IMR-90 (cell line): ENCODE measurements around the gene SPEM1. TPM values are rescaled to one million over a fixed set of nuclear protein-coding genes. Genes with fewer than 3 reads are reported as not detected.

Source experiments
- ATAC-seq: fragments of 200-7000 bp; cut with Tn5 transposase; 2 replicates; pipeline ENCODE4 v1.9.1; 2020; ENCODE audit warnings: low read depth, mild to moderate bottlenecking, moderate library complexity
- BruUV-seq: library from RNA; stranded (reverse); fragments of 400-500 nt; replicated peaks from 2 replicates; lab custom pipeline; 2021; lab: Mats Ljungman, UMichigan
- CTCF ChIA-PET: fragments of 300-600 bp; formaldehyde crosslinking; extraction: SDS; loops from one replicate; lab custom pipeline; 2021; ENCODE audit warnings: antibody characterized with exemption; lab: Yijun Ruan, JAX
- POLR2A ChIA-PET: fragments of 300-600 bp; sonication (Branson Sonifier 250); formaldehyde crosslinking; loops from one replicate; lab custom pipeline; 2022; ENCODE audit warnings: antibody characterized with exemption; ENCODE audit not compliant: unreplicated experiment; lab: Charles Lee
- DNase-seq: peaks from one replicate; pipeline ENCODE4 v3.0.0; 2013
- H2AFZ ChIP-seq: replicated peaks from 2 replicates; pipeline ENCODE3; 2013; ENCODE audit warnings: low read length, mild to moderate bottlenecking; ENCODE audit not compliant: poor library complexity
- H2AK5ac ChIP-seq: 2 replicates; pipeline ENCODE4 v1.6.1; 2013; ENCODE audit warnings: low read depth, low read length, inconsistent platforms
- H2AK9ac ChIP-seq: replicated peaks from 2 replicates; pipeline ENCODE3; 2013; ENCODE audit warnings: mild to moderate bottlenecking, low read depth, low read length, moderate library complexity; ENCODE audit not compliant: poor library complexity
- H2BK120ac ChIP-seq: 2 replicates; pipeline ENCODE4 v1.6.1; 2013; ENCODE audit warnings: low read depth, low read length, inconsistent platforms
- H2BK15ac ChIP-seq: 3 replicates; pipeline ENCODE4 v1.6.1; 2013; ENCODE audit warnings: low read depth, low read length, inconsistent platforms
- H2BK20ac ChIP-seq: 2 replicates; pipeline ENCODE4 v1.6.1; 2013; ENCODE audit warnings: low read depth, mild to moderate bottlenecking, inconsistent platforms, low read length, moderate library complexity
- H2BK5ac ChIP-seq: 2 replicates; pipeline ENCODE4 v1.6.1; 2013; ENCODE audit warnings: mild to moderate bottlenecking, low read depth, low read length, inconsistent platforms; ENCODE audit not compliant: poor library complexity, severe bottlenecking
- H3K14ac ChIP-seq: replicated peaks from 2 replicates; pipeline ENCODE4 v1.6.1; 2013; ENCODE audit warnings: low read depth, low read length, inconsistent platforms
- H3K18ac ChIP-seq: 2 replicates; pipeline ENCODE4 v1.6.1; 2013; ENCODE audit warnings: low read depth, low read length, control low read depth
- H3K23ac ChIP-seq: 2 replicates; pipeline ENCODE4 v1.6.1; 2013; ENCODE audit warnings: low read depth, low read length, inconsistent platforms
- H3K27ac ChIP-seq: 2 replicates; pipeline ENCODE4 v1.5.1; 2013; ENCODE audit warnings: mild to moderate bottlenecking, control low read depth, low read length; ENCODE audit not compliant: insufficient read depth
- H3K27me3 ChIP-seq: 2 replicates; pipeline ENCODE4 v1.6.1; 2013; ENCODE audit warnings: low read length; ENCODE audit not compliant: control insufficient read depth, insufficient read depth
- H3K36me3 ChIP-seq: 2 replicates; pipeline ENCODE4 v1.6.1; 2013; ENCODE audit warnings: low read length, mixed read lengths; ENCODE audit not compliant: control insufficient read depth, insufficient read depth
- H3K4ac ChIP-seq: 2 replicates; pipeline ENCODE4 v1.6.1; 2013; ENCODE audit warnings: low read depth, low read length, inconsistent platforms
- H3K4me1 ChIP-seq: 2 replicates; pipeline ENCODE4 v1.6.1; 2013; ENCODE audit warnings: low read length, mixed read lengths; ENCODE audit not compliant: control insufficient read depth, insufficient read depth
- H3K4me2 ChIP-seq: 2 replicates; pipeline ENCODE4 v1.6.1; 2013; ENCODE audit warnings: low read depth, mild to moderate bottlenecking, control low read depth, low read length, moderate library complexity
- H3K4me3 ChIP-seq: 2 replicates; pipeline ENCODE4 v1.5.1; 2013; ENCODE audit warnings: low read depth, mild to moderate bottlenecking, control low read depth, low read length, moderate library complexity; ENCODE audit not compliant: insufficient read depth
- H3K56ac ChIP-seq: 2 replicates; pipeline ENCODE4 v1.6.1; 2013; ENCODE audit warnings: low read length, inconsistent platforms; ENCODE audit not compliant: insufficient read depth; ENCODE audit errors: extremely low read depth
- H3K79me1 ChIP-seq, 2 experiments: 2 replicates each; pipeline ENCODE4 v1.6.1; 2013; ENCODE audit warnings: low read length in 2 of 2, inconsistent platforms in 1 of 2, low read depth in 1 of 2
- H3K9ac ChIP-seq: 2 replicates; pipeline ENCODE4 v1.6.1; 2013; ENCODE audit warnings: low read depth, low read length, control low read depth
- H3K9me1 ChIP-seq: 2 replicates; pipeline ENCODE4 v1.6.1; 2013; ENCODE audit warnings: low read length, inconsistent platforms; ENCODE audit not compliant: insufficient read depth
- H3K9me3 ChIP-seq: 2 replicates; pipeline ENCODE4 v1.6.1; 2013; ENCODE audit warnings: low read length; ENCODE audit not compliant: control insufficient read depth, insufficient read depth
- H4K20me1 ChIP-seq: 2 replicates; pipeline ENCODE4 v1.6.1; 2013; ENCODE audit warnings: low read length, inconsistent platforms; ENCODE audit not compliant: insufficient read depth
- H4K5ac ChIP-seq: 2 replicates; pipeline ENCODE4 v1.6.1; 2013; ENCODE audit warnings: mild to moderate bottlenecking, low read depth, low read length, control low read depth
- H4K8ac ChIP-seq, 2 experiments: 2 replicates each; pipeline ENCODE4 v1.6.1; 2013; ENCODE audit warnings: low read depth in 2 of 2, low read length in 2 of 2, control low read depth in 1 of 2, inconsistent platforms in 1 of 2
- H4K91ac ChIP-seq: 2 replicates; pipeline ENCODE4 v1.6.1; 2013; ENCODE audit warnings: low read depth, low read length, inconsistent platforms; ENCODE audit not compliant: insufficient read depth
- CEBPB ChIP-seq: IDR thresholded peaks from 2 replicates; pipeline ENCODE4 v1.6.1; 2012; ENCODE audit warnings: low read depth, low read length, improper control_type of control experiment
- CHD1 ChIP-seq: IDR thresholded peaks from 2 replicates; pipeline ENCODE4 v1.6.1; 2012; ENCODE audit warnings: low read depth, low read length, improper control_type of control experiment
- POLR2A ChIP-seq: IDR thresholded peaks from 2 replicates; pipeline ENCODE4 v1.6.1; 2012; ENCODE audit warnings: mild to moderate bottlenecking, low read depth, low read length
- WGBS, 2 experiments: methylation state at CpG; one replicate each; pipeline versions ENCODE4 v1.1.5 to v1.1.7; 2013; ENCODE audit warnings: missing lambda C conversion rate in 2 of 2; ENCODE audit not compliant: insufficient read length in 1 of 2; ENCODE audit errors: extremely low coverage in 2 of 2; 5-methylcytosine and 5-hydroxymethylcytosine counted together
- dilution Hi-C: fragments of 300-500 bp; cut with HindIII; formaldehyde crosslinking; loops from one replicate; pipeline ENCODE4 v1.14.3; 2018; ENCODE audit warnings: low sequenced_read_pairs; ENCODE audit not compliant: unreplicated experiment
- in situ Hi-C: fragments of 300-500 bp; cut with MboI; formaldehyde crosslinking; loops from 3 replicates; pipeline ENCODE4 v1.14.3; 2019; ENCODE audit warnings: low sequenced_read_pairs, inconsistent platforms, mixed read lengths
- intact Hi-C: fragments of 100-400 bp; cut with micrococcal nuclease; formaldehyde crosslinking; loops from 2 replicates; pipeline ENCODE4 v1.10.0; 2022
- polyA plus RNA-seq, 3 experiments: library from polyadenylated mRNA; depleted of rRNA; stranded (reverse); fragments of >200 nt; gene quantifications; 2 replicates each; pipeline ENCODE4 v1.2.3, GENCODE V29; 2012; ENCODE audit warnings: low replicate concordance in 1 of 3
- total RNA-seq: library from RNA; depleted of rRNA; stranded (reverse); fragments of >200 nt; gene quantifications from 2 replicates; pipeline ENCODE4 v1.2.3, GENCODE V29; 2012

The SPEM1 gene
- total and polyA plus RNA-seq, 2 of the 4 experiments (the other 2 are of a cell fraction) = not detected

DNA sequence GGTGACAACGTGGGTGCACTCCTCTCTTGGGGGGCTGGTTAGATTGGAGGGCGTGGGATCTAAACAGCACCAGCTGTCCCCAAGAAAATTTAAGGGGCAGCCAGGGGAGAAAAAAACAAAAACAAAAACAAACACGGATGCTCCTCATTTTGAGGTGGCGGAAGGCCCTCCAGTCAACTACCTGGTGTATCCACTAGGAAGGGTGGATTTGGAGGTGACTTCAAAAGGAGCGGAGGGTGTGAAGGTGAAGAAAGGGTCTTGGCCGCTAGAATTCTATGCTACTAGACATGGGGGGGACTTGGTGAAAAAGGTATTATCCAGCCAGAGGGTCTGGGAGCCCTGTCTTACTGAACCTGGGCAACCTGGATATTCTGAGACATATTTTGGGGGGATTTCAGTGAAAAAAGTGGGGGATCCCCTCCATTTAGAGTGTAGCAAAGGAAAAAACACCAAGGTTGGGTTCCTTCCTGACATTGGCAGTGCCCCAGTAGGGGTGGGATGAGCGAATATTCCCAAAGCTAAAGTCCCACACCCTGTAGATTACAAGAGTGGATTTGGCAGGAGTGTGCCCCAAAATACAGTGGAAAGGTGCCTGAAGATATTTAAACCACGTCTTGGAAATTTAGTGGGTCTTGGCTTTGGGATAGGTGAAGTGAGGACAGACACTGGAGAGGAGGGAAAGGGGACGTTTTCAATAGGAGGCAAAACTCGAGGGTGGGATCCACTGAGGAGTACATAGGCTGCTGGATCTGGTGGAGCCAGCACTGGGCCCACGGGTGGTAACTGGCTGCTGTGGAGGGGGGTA, 18.7 kb downstream of the SPEM1 start:
- Histone ChIP-seq H3K79me1 (peaks cover 0 to 2% of the 10 kb centered on the region in 2 experiments; a peak in 1 of 4 replicates), H2AK5ac (no peak overlapping the region), H4K8ac (no peak overlapping the region; a peak in 1 of 4 replicates), H3K9me3 (no peaks in the 10 kb centered on the region), H4K5ac (no peak overlapping the region), H3K23ac (peak overlapping the region; percentile 33; the same call in 1 of the 2 replicates), H3K18ac (no peak overlapping the region), H3K27ac (no peak overlapping the region), H3K36me3 (no peaks in the 10 kb centered on the region), H4K20me1 (peaks cover 3% of the 10 kb centered on the region; the same call in 1 of the 2 replicates), H3K9ac (no peak overlapping the region), H4K91ac (no peak overlapping the region; the same call in 1 of the 2 replicates), H3K4ac (no peak overlapping the region), H3K56ac (no peak overlapping the region), H3K9me1 (no peaks in the 10 kb centered on the region), H2BK120ac (no peak overlapping the region), H3K4me1 (peaks cover 8% of the 10 kb centered on the region), H2BK5ac (no peak overlapping the region), H3K27me3 (peaks cover 34% of the 10 kb centered on the region), H2AK9ac (no peak overlapping the region), H3K4me3 (no peak overlapping the region), H2AFZ (no peak overlapping the region), H2BK15ac (no peak overlapping the region), H2BK20ac (no peak overlapping the region), H3K14ac (no peak overlapping the region), H3K4me2 (no peak overlapping the region; the same call in 1 of the 2 replicates)
- in situ Hi-C loops (no loop called here), intact Hi-C loops (loop anchor here (5.0 kb wide), 1 partner anchor 87 kb away; the partner anchor contains the start of gene KCTD11), dilution Hi-C loops (no loop called here)
- DNase-seq (no peak), ATAC-seq (no peak)
- TF ChIP-seq CHD1 (no peak), POLR2A (no peak), CEBPB (no peak)
- BruUV-seq = no TSS peak
- ChIA-PET POLR2A (no interaction called here), CTCF (no interaction called here)
- WGBS, 2 experiments = 44% methylated on average over 3 of the region's 11 CpGs; no CpG with 5 or more reads in 1 of the 2 experiments
